Epithelial cell of esophagus (primary cell): ENCODE data around the gene TARS3.

Experiments
- DNase-seq: peaks from one replicate; pipeline ENCODE4 v3.0.0; 2010; ENCODE audit warnings: low read depth
- H3K4me3 ChIP-seq: 2 replicates; pipeline ENCODE4 v1.5.1; 2011; ENCODE audit warnings: mild to moderate bottlenecking, low read length, control low read depth
- TF ChIP-seq, protein P1 (sequence below): IDR thresholded peaks from 2 replicates; pipeline ENCODE4 v1.5.1; 2011; ENCODE audit warnings: low read depth, mild to moderate bottlenecking, low read length, control low read depth, inconsistent platforms; ENCODE audit not compliant: insufficient read depth; ENCODE audit errors: missing control alignments

The TARS3 gene

DNA sequence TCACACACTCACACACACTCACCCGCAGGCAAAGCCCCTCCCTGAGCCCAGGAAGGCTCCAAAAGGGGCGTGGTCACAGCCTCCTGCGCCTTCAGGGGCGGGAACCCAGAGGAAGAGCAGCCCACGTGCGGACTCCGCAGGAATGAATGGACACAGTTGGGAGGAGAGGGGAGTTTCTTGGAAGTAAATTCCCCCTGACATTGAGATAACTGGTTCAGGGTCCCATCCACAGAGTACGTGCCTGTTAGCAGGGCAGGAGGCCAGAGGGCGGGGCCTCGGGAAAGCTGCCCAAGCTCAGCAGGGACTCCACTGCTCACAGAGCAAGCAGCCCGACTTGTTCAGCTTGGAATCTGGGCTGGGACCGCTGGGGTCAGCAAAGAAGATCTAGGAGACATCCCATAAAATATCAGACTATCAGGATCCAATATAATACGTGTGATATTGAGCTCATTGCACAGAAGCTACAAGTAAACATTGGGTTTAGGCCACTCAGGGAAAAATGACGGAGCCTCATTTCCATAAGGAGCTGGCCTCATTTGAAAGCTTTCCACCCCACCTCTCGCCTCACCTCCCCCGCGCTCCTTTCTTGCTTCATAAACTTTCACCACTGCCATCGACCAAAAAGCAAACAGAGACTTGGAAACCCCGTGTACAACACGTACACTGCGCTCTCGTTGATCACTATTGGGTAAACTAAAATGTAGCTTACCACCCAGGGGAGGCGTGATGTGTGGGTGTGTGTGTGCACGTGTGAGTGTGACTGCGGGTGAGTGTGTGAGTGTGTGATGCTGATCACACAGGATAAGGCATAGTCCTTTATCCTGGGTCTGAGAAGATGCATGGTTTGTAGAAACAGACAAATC, 108.1 kb downstream of the TARS3 start:
- TF ChIP-seq, protein P1, sequence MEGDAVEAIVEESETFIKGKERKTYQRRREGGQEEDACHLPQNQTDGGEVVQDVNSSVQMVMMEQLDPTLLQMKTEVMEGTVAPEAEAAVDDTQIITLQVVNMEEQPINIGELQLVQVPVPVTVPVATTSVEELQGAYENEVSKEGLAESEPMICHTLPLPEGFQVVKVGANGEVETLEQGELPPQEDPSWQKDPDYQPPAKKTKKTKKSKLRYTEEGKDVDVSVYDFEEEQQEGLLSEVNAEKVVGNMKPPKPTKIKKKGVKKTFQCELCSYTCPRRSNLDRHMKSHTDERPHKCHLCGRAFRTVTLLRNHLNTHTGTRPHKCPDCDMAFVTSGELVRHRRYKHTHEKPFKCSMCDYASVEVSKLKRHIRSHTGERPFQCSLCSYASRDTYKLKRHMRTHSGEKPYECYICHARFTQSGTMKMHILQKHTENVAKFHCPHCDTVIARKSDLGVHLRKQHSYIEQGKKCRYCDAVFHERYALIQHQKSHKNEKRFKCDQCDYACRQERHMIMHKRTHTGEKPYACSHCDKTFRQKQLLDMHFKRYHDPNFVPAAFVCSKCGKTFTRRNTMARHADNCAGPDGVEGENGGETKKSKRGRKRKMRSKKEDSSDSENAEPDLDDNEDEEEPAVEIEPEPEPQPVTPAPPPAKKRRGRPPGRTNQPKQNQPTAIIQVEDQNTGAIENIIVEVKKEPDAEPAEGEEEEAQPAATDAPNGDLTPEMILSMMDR = no peak
- DNase-seq = peak; percentile 83
- H3K4me3 ChIP-seq = no peak overlapping the region

DNA sequence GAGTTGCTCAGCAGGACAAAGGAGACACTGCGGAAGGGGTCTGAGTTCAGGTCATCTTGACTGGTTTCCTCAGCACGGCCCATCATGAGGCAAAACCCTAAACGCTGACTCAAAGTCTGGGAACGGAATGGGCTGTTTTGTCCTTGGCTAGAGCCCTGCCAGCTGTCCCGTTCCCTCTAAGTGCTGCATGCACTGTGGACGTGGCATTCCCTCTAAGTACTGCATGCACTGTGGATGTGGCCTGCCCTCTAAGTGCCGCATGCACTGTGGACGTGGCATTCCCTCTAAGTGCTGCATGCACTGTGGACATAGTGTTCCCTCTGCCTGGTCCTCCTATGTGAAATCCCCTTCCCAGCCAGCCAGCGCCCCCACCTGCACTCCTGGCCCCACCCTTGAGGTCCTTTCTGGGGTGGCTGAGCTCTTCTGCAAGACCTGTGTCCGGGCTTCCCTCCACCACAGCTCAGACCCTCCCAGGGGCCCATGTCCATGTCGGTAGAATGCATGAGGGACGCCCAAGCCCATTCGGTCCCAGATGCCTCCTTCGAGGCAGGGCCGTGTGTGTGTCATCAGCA, 108.8 kb downstream of the TARS3 start:
- no peak overlapping the region for H3K4me3 ChIP-seq
- no peak for DNase-seq
- TF ChIP-seq, protein P1 = no peak

DNA sequence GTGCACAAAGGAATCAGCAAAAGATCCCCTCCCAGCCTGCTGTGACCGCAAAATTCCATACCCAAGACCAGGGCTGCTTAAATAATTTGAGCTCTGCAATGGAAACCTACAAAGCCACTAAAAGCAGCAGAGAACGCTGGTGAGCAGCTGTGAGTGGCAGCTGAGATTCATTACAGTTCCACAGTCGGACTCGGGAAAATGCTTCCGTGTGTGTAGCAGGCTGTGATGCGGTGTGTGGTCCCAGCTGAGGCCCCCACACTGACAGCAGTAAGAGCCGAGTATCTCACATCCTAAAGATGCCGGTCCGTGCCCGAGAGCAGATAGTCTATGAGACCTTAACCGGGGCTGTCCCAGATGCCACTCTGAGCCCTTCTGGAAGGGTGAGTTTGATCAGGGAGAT, 109.5 kb downstream of the TARS3 start:
- no peak for DNase-seq
- TF ChIP-seq, protein P1 = no peak
- no peak overlapping the region for H3K4me3 ChIP-seq

DNA sequence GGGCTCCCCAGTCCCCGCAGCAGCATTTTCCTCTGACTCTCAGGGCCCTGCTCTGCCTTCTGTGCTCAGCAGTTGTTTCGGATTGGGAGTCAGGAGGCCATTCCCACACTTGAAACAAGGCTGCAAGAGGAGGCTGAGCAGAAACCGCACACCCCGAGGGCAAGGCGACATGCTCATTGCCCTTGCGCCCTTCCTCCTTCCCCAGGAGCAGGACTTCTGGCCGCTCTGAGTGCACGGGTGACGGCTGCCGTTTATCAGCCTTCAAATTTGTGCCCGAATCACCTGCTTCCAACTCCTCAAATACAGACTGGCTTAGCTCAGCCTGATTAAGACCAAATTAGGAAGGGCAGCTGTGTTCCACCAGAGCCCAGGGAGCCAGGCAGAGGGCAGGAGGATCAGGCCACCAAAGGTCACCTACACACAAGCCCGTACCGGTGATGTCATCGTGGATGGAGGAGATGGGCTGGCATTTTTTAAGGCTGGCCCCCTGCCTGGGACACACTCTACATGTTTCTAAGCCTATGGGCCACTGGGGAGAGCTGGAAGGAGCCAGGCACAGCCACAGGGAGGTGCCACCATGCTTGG, 110.2 kb downstream of the TARS3 start:
- TF ChIP-seq, protein P1 = no peak
- no peak for DNase-seq
- H3K4me3 ChIP-seq = no peak overlapping the region

DNA sequence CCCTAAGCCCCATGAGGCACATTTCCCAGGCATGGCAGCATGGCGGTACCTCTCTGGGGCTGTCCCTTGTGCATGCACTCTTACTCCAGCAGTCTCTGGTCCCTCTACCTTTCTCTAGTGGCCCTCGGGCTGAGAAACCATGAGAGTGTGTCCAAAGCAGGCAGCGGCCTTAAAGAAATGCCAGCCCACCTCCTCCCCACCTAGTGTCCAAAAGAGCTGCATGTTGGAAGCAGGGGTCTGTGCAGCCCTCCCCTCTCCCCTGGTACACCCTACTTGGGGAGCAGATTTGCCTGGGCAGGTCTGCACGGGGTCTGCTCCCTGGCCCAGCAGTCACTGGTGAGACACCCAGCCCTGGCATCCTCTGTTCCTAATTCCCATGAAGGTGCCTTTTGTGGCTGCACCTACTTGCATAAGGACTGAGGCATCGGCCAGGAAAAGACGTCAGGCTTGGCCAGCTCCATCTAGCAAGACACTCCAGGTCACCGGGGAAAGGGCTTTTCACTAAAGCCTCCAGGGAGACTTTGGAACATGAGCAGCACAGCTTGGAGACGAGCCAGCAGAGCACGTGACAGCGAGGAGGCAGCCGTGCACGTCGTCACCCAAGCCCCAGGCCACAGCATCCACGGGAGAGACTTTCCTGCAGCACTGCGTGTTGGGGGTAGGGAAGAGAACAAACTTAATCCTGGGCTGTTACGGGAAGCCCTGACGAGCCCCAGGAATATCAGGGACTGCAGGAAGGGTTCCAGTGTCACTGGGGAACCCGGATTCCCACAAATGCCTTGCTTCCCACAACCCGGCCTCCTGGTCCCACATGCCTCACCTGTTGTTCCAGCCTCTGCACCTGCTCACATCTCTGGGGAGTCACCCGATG, 110.9 kb downstream of the TARS3 start:
- TF ChIP-seq, protein P1 = no peak
- no peak overlapping the region for H3K4me3 ChIP-seq
- peak; percentile 52 for DNase-seq

DNA sequence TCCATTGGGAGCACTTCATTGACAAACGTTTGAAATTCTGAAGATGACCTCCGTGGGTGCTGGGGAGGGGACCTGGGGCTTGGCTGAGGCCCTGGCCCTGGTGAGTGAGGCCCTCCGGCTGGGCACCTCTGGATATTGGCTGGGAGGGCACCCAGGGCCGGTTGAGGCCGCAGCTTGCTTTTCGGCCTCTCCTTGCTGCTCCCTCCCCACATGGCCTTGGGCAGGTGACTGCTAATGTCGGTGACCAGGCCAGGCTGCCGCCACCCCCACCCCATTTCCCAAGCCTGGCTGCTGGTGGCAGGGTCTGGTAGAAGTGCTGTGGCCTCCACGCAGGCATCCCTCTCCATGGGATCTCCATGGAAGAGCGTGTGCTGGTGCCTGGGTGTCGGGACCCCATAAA, 111.6 kb downstream of the TARS3 start:
- no peak for DNase-seq
- TF ChIP-seq, protein P1 = no peak
- no peak overlapping the region for H3K4me3 ChIP-seq
